Tibial nerve (tissue), 4 donors: ENCODE results near the gene EGF. TPM values are rescaled to one million over a fixed set of nuclear protein-coding genes. Genes with fewer than 3 reads are reported as not detected.

Experiments
- DNase-seq, 2 donors: peaks; one replicate each; pipeline ENCODE4 v3.0.0-alpha.2; 2019; ENCODE audit warnings: low spot score in 2 of 2
- H3K27ac ChIP-seq, 4 donors: fragments of 200-600 bp; sonication (generic) in 3 of 4; one replicate each; pipeline ENCODE4 v1.5.1; 2017 to 2019; ENCODE audit warnings: mild to moderate bottlenecking in 1 of 4
- H3K27me3 ChIP-seq, 2 donors: fragments of 200-600 bp; sonication (generic) in 1 of 2; one replicate each; pipeline versions ENCODE4 v1.5.1 to v1.6.0; 2017 to 2019
- H3K36me3 ChIP-seq, 3 donors: fragments of 200-600 bp; sonication (generic); one replicate each; pipeline ENCODE4 v1.5.1; 2018 to 2019
- H3K4me1 ChIP-seq, 4 donors: fragments of 200-600 bp; sonication (generic) in 3 of 4; one replicate each; pipeline ENCODE4 v1.5.1; 2017 to 2019
- H3K4me3 ChIP-seq, 4 donors: fragments of 200-600 bp; sonication (generic) in 3 of 4; one replicate each; pipeline ENCODE4 v1.5.1; 2017 to 2019; ENCODE audit warnings: mild to moderate bottlenecking in 1 of 4, moderate library complexity in 1 of 4
- H3K9me3 ChIP-seq, 4 donors: fragments of 200-600 bp; sonication (generic) in 3 of 4; one replicate each; pipeline ENCODE4 v1.5.1; 2017 to 2019
- EP300 ChIP-seq, 2 donors: sonication (generic); formaldehyde crosslinking; IDR thresholded peaks; one replicate each; pipeline ENCODE4 v1.6.1; 2017; ENCODE audit warnings: antibody characterized with exemption in 2 of 2, mild to moderate bottlenecking in 1 of 2
- POLR2A ChIP-seq, 2 donors: fragments of 450-650 bp; IDR thresholded peaks; one replicate each; pipeline ENCODE4 v1.6.1; 2017; ENCODE audit warnings: antibody characterized with exemption in 2 of 2, mild to moderate bottlenecking in 2 of 2, moderate library complexity in 2 of 2
- WGBS, 2 donors: methylation state at CpG; one replicate each; pipeline ENCODE4 v1.1.5; 2018; 5-methylcytosine and 5-hydroxymethylcytosine counted together
- total RNA-seq, 4 donors: library from RNA; depleted of rRNA; stranded (reverse); fragments of >200 nt; gene quantifications; one replicate each; pipeline ENCODE4 v1.1.0, GENCODE V29; 2016
- TF ChIP-seq, protein P1 (sequence below), 5 experiments: fragments of 200-600 bp in 3 of 5; fragments of 450-650 bp in 2 of 5; sonication (generic) in 3 of 5; IDR thresholded peaks; one replicate each; pipeline ENCODE4 v1.5.1; 2016 to 2019; ENCODE audit warnings: antibody characterized with exemption in 5 of 5, mild to moderate bottlenecking in 3 of 5, moderate library complexity in 2 of 5

EGF gene
- total RNA-seq, 4 donors from 2014 or later: 0.42 to 1.6 TPM; not detected in 2

DNA sequence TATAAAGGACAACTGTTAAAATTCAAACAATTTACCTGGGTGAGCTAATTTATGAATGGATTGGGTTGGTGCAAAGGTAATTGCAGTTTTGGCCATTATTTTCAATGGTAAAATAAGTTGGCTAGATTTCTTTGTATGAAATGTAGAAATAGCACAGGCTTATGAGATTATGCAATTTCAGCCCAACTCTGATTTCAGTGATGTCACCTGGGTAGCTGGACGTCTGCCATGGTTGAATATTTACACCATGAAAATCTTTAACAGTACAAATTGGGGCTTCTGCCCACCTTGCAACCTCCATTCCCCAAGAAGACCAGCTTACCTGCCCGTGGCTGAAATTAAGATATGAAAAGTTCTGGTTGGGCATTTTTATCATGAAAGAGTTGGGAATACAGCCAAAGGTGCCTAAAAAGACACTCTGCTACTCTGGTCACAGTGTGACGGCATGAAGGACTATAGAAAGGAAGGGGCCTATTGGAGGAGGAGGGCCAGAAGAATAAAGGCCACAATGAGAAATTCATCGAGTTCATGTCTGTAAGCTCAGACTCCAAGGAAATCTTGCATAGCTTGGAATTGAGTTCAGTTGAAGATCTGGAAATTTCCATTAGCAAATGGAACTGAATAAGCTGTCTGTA is 29.7 kb downstream of the EGF start:
- Histone ChIP-seq H3K36me3 (no peaks in the 10 kb centered on the region), H3K9me3 (no peaks in the 10 kb centered on the region), H3K4me3 (no peak overlapping the region), H3K27ac (no peak overlapping the region), H3K4me1 (no peaks in the 10 kb centered on the region), H3K27me3 (no peaks in the 10 kb centered on the region)
- no peak for DNase-seq
- WGBS, 2 donors: 65 to 75% methylated on average over 4 of the region's 4 CpGs
- TF ChIP-seq, protein P1, sequence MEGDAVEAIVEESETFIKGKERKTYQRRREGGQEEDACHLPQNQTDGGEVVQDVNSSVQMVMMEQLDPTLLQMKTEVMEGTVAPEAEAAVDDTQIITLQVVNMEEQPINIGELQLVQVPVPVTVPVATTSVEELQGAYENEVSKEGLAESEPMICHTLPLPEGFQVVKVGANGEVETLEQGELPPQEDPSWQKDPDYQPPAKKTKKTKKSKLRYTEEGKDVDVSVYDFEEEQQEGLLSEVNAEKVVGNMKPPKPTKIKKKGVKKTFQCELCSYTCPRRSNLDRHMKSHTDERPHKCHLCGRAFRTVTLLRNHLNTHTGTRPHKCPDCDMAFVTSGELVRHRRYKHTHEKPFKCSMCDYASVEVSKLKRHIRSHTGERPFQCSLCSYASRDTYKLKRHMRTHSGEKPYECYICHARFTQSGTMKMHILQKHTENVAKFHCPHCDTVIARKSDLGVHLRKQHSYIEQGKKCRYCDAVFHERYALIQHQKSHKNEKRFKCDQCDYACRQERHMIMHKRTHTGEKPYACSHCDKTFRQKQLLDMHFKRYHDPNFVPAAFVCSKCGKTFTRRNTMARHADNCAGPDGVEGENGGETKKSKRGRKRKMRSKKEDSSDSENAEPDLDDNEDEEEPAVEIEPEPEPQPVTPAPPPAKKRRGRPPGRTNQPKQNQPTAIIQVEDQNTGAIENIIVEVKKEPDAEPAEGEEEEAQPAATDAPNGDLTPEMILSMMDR (IDR thresholded peaks at IDR 0.05): no peak
- no peak for TF ChIP-seq POLR2A (IDR thresholded peaks at IDR 0.05)

DNA sequence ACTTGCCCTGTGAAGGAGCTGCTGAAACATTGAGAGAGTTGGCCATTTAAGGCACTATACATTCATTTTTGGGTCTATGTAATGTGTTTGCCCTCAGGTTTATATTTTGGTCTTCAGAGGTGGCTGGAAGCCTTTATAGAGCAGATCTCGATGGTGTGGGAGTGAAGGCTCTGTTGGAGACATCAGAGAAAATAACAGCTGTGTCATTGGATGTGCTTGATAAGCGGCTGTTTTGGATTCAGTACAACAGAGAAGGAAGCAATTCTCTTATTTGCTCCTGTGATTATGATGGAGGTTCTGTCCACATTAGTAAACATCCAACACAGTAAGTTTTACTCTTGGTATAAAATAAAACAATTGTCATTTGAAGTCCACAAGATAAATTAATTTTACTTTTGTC is 31.1 kb downstream of the EGF start:
- H3K4me1 ChIP-seq: no peaks in the 10 kb centered on the region
- 85 to 86% methylated on average over 2 of the region's 2 CpGs for WGBS, 2 donors
- TF ChIP-seq, protein P1 (IDR thresholded peaks at IDR 0.05): no peak
- TF ChIP-seq EP300 (IDR thresholded peaks at IDR 0.05): no peak
- no peak for TF ChIP-seq POLR2A (IDR thresholded peaks at IDR 0.05)
- H3K27ac ChIP-seq: no peak overlapping the region
- H3K27me3 ChIP-seq: no peaks in the 10 kb centered on the region
- DNase-seq: no peak
- H3K4me3 ChIP-seq: no peak overlapping the region
- no peaks in the 10 kb centered on the region for H3K9me3 ChIP-seq
- H3K36me3 ChIP-seq: no peaks in the 10 kb centered on the region

DNA sequence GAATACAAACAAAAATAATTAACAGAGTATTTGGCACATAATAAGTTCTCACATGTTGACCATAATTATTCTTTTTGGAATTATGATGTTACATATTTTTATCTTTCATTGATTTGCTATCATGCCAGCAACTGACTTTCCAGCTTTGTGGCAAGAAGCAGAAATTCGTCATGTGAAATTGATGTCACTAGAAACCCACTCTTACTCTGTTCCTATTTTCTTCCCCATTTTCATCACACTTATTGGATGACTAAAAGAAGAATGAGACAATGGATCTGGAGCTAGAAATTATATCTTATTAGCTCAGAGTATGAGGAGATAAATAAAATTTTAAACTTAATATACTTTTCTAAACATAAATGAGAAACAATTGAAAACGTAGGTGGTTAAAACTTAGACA is 31.9 kb downstream of the EGF start:
- TF ChIP-seq, protein P1 (IDR thresholded peaks at IDR 0.05): no peak
- no peak for TF ChIP-seq EP300 (IDR thresholded peaks at IDR 0.05)
- TF ChIP-seq POLR2A (IDR thresholded peaks at IDR 0.05): no peak
- WGBS, 2 donors: 82 to 86% methylated on average over 2 of the region's 2 CpGs
- Histone ChIP-seq H3K4me1 (no peaks in the 10 kb centered on the region), H3K27me3 (no peaks in the 10 kb centered on the region), H3K4me3 (no peak overlapping the region), H3K27ac (no peak overlapping the region), H3K9me3 (no peaks in the 10 kb centered on the region), H3K36me3 (no peaks in the 10 kb centered on the region)
- no peak for DNase-seq

DNA sequence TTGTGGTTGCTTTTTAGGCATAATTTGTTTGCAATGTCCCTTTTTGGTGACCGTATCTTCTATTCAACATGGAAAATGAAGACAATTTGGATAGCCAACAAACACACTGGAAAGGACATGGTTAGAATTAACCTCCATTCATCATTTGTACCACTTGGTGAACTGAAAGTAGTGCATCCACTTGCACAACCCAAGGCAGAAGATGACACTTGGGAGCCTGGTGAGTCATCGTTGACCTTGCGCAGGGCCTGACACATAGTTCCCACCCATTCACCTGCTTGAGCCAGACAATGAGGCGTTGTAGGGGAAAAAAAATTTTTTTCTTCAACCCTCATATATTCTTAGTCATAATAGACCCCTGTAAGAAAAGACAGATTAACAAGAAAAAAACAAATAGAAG is 32.4 kb downstream of the EGF start:
- no peak for TF ChIP-seq EP300 (IDR thresholded peaks at IDR 0.05)

DNA sequence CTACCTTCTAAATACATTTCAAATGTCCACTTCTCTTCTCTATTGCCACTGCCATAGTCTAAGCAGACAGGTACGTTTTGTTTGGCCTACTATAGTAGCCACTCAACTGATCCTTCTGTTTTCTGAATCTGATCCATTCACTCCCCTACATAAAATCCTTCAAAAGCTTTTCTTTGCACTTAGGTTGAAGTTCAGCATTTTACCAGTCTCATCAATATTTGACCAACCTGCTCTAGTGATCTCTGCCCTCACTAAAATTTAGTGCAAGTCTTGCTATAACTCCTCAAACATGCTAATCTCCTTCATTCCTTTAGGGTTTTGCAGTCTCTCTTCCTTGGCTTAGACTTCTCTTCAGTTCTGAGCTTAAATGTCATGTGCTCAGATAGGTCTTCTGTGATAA is 33.4 kb downstream of the EGF start:
- H3K9me3 ChIP-seq: no peaks in the 10 kb centered on the region
- H3K36me3 ChIP-seq: no peaks in the 10 kb centered on the region
- H3K27me3 ChIP-seq: no peaks in the 10 kb centered on the region
- H3K4me1 ChIP-seq: no peaks in the 10 kb centered on the region
- no peak overlapping the region for H3K4me3 ChIP-seq
- no peak overlapping the region for H3K27ac ChIP-seq
- no peak for DNase-seq
- TF ChIP-seq EP300 (IDR thresholded peaks at IDR 0.05) (no peak), POLR2A (IDR thresholded peaks at IDR 0.05) (no peak)
- TF ChIP-seq, protein P1 (IDR thresholded peaks at IDR 0.05): no peak
- WGBS, 2 donors: 65 to 84% methylated on average over 1 of the region's 1 CpG

More for the DNA sequence above, 32.4 kb downstream of the EGF start:
- Histone ChIP-seq H3K36me3 (no peaks in the 10 kb centered on the region), H3K4me1 (no peaks in the 10 kb centered on the region), H3K27ac (no peak overlapping the region), H3K9me3 (no peaks in the 10 kb centered on the region), H3K4me3 (no peak overlapping the region), H3K27me3 (no peaks in the 10 kb centered on the region)
- DNase-seq: no peak
- WGBS, 2 donors: 58 to 71% methylated on average over 4 of the region's 4 CpGs

DNA sequence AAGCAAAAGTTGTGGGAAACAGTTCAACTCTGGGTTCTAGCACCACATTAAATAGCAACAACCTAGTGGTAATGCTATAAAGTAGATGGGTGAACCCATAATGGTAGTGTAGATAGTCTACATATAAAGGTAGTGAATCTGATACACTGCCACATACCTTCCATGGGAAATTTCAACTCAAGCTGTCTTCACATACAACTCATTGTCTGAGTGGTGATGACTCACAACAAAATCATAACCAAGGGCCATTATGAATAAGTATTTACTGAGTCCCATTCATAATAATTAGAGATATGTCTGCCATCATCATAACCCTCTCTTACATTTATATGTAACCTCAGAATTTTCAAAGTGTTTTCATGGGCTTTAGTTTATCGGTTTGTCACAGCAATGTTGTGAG is 34.8 kb downstream of the EGF start:
- Histone ChIP-seq H3K4me1 (no peaks in the 10 kb centered on the region), H3K27ac (no peak overlapping the region), H3K9me3 (no peaks in the 10 kb centered on the region), H3K36me3 (no peaks in the 10 kb centered on the region), H3K4me3 (no peak overlapping the region), H3K27me3 (no peaks in the 10 kb centered on the region)
- TF ChIP-seq EP300 (IDR thresholded peaks at IDR 0.05) (no peak), POLR2A (IDR thresholded peaks at IDR 0.05) (no peak)
- TF ChIP-seq, protein P1 (IDR thresholded peaks at IDR 0.05): no peak
- no peak for DNase-seq
- WGBS, 2 donors: 81 to 94% methylated on average over 1 of the region's 1 CpG
